NT2/D1 (cell line): Measurements from ENCODE around the gene CTU2.

ENCODE experiments used
- SUZ12 ChIP-seq: IDR thresholded peaks from 2 replicates; pipeline ENCODE4 v1.6.1; 2011; ENCODE audit not compliant: insufficient read length, insufficient read depth; ENCODE audit errors: extremely low read depth
- YY1 ChIP-seq: IDR thresholded peaks from 2 replicates; pipeline ENCODE4 v1.6.1; 2011; ENCODE audit not compliant: insufficient read length, insufficient read depth
- ZNF274 ChIP-seq: IDR thresholded peaks from 2 replicates; pipeline ENCODE4 v1.6.1; 2011; ENCODE audit warnings: mild to moderate bottlenecking, low read depth, low read length

DNA sequence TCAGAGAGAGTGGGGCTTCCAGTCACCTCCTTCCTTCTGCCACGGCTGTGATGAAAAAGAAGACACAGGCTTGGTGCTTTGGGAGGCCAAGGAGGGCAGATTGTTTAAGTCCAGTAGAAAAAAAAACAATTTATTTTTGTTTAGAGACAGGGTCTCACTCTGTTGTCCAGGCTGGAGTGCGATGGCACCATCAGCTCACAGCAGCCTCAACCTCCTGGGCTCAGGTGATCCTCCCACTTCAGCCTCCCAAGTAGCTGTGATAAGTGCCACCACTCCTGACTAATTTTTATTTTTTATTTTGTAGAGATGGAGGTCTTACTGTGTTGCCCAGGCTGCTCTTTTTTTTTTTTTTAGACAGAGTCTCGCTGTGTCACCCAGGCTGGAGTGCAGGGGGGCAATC lies 40.7 kb upstream of the CTU2 start:
- no peak for TF ChIP-seq YY1
- TF ChIP-seq ZNF274 = no peak
- no peak for TF ChIP-seq SUZ12
